EH (cell line): ENCODE results near the gene LAD1.

Source experiments
- DNase-seq: peaks from one replicate; pipeline ENCODE4 v3.0.0-alpha.2; 2015; ENCODE audit warnings: low read depth

The LAD1 gene

GRCh38 chr1:201399018-201399351, at the start of gene LAD1:
LAD1 (minus strand) TSS chr1:201399324; CDS start chr1:201399306, 18 bp downstream.
- no peak for DNase-seq

- DNase-seq: peak; percentile 71
These were observed 49.1 kb upstream of the LAD1 start for GRCh38 chr1:201447903-201448871.

GRCh38 chr1:201445310-201445709, 46.2 kb upstream of the LAD1 start:
- DNase-seq: no peak

- DNase-seq: no peak
These were observed 45.7 kb upstream of the LAD1 start for GRCh38 chr1:201444792-201445191.

GRCh38 chr1:201443747-201444146, 44.6 kb upstream of the LAD1 start:
- no peak for DNase-seq

- DNase-seq: no peak
These were observed 37.8 kb upstream of the LAD1 start for GRCh38 chr1:201436969-201437368.

GRCh38 chr1:201436393-201436792, 37.3 kb upstream of the LAD1 start:
- peak; percentile 67 for DNase-seq

- no peak for DNase-seq
These were observed 35.1 kb upstream of the LAD1 start for GRCh38 chr1:201434266-201434665.

- no peak for DNase-seq
These were observed 34.5 kb upstream of the LAD1 start for GRCh38 chr1:201433609-201434008.

- DNase-seq: no peak
These were observed 31.7 kb upstream of the LAD1 start for GRCh38 chr1:201430776-201431175.

- DNase-seq: no peak
These were observed 30.8 kb upstream of the LAD1 start for GRCh38 chr1:201429736-201430501.

- no peak for DNase-seq
These were observed 28.8 kb upstream of the LAD1 start for GRCh38 chr1:201427963-201428362.

- DNase-seq: no peak
These were observed 27.6 kb upstream of the LAD1 start for GRCh38 chr1:201426479-201427310.

- DNase-seq: no peak
These were observed 25.0 kb upstream of the LAD1 start for GRCh38 chr1:201424146-201424545.

- DNase-seq: no peak
These were observed 24.5 kb upstream of the LAD1 start for GRCh38 chr1:201423655-201424054.

- DNase-seq: no peak
These were observed 23.4 kb upstream of the LAD1 start for GRCh38 chr1:201422436-201423030.

- no peak for DNase-seq
These were observed 22.9 kb upstream of the LAD1 start for GRCh38 chr1:201422026-201422425.

GRCh38 chr1:201421041-201421440, 21.9 kb upstream of the LAD1 start:
- DNase-seq: no peak

GRCh38 chr1:201420608-201421002, 21.5 kb upstream of the LAD1 start:
- DNase-seq: no peak

GRCh38 chr1:201419746-201420607, 20.9 kb upstream of the LAD1 start:
- peak; percentile 48 for DNase-seq

GRCh38 chr1:201419256-201419655, 20.1 kb upstream of the LAD1 start:
- DNase-seq: no peak
